MM.1S (cell line): Measurements from ENCODE around the gene ZNF513.
"Not testable (repeated sequence)": the region's sequence is repeated elsewhere in the genome, so short reads cannot be mapped to it uniquely, and the experiment has no call there.

ENCODE experiments used
- DNase-seq: peaks from one replicate; pipeline ENCODE4 v3.0.0-alpha.2; 2015
- H2AFZ ChIP-seq: fragments of 300-600 bp; sonication (generic); 2 replicates; pipeline ENCODE4 v1.6.0; 2016; ENCODE audit warnings: antibody characterized with exemption, low read length
- H3F3A ChIP-seq: fragments of 300-600 bp; sonication (generic); 2 replicates; pipeline ENCODE4 v1.6.1; 2016; ENCODE audit warnings: mild to moderate bottlenecking, antibody characterized with exemption, low read length, moderate library complexity, mixed read lengths; ENCODE audit not compliant: insufficient read depth
- H3K27ac ChIP-seq: fragments of 300-600 bp; sonication (generic); 2 replicates; pipeline ENCODE4 v1.5.1; 2016; ENCODE audit warnings: mild to moderate bottlenecking, low read length
- H3K27me3 ChIP-seq: fragments of 300-600 bp; sonication (generic); replicated peaks from 2 replicates; pipeline ENCODE4 v1.6.0; 2016; ENCODE audit warnings: low read length; ENCODE audit not compliant: insufficient read depth
- H3K36me3 ChIP-seq: fragments of 300-600 bp; sonication (generic); replicated peaks from 2 replicates; pipeline ENCODE4 v1.6.1; 2016; ENCODE audit warnings: mild to moderate bottlenecking, low read length, mixed read lengths; ENCODE audit not compliant: insufficient read depth
- H3K4me1 ChIP-seq: fragments of 300-600 bp; sonication (generic); 2 replicates; pipeline ENCODE4 v1.6.1; 2016; ENCODE audit warnings: low read length, mixed read lengths
- H3K4me2 ChIP-seq: fragments of 300-600 bp; sonication (generic); 2 replicates; pipeline ENCODE4 v1.6.0; 2016; ENCODE audit warnings: low read depth, low read length
- H3K4me3 ChIP-seq: fragments of 300-600 bp; sonication (generic); 2 replicates; pipeline ENCODE4 v1.5.1; 2016; ENCODE audit warnings: low read length, mixed read lengths
- H3K79me2 ChIP-seq: fragments of 300-600 bp; sonication (generic); 2 replicates; pipeline ENCODE4 v1.6.1; 2016; ENCODE audit warnings: mixed run types, low read length, mixed read lengths
- H3K9ac ChIP-seq: fragments of 300-600 bp; sonication (generic); 2 replicates; pipeline ENCODE4 v1.6.1; 2016; ENCODE audit warnings: low read length, mixed read lengths
- H3K9me2 ChIP-seq: fragments of 300-600 bp; sonication (generic); replicated peaks from 2 replicates; pipeline ENCODE4 v1.6.1; 2016; ENCODE audit warnings: mild to moderate bottlenecking, low read length, mixed read lengths; ENCODE audit not compliant: insufficient read depth
- H3K9me3 ChIP-seq: fragments of 300-600 bp; sonication (generic); replicated peaks from 2 replicates; pipeline ENCODE4 v1.6.1; 2016; ENCODE audit warnings: mild to moderate bottlenecking, low read length, mixed read lengths; ENCODE audit not compliant: insufficient read depth
- H4K20me1 ChIP-seq: fragments of 300-600 bp; sonication (generic); 2 replicates; pipeline ENCODE4 v1.6.1; 2016; ENCODE audit warnings: mild to moderate bottlenecking, low read length, moderate library complexity, mixed read lengths; ENCODE audit not compliant: insufficient read depth
- CTCF ChIP-seq: fragments of 300-600 bp; sonication (generic); IDR thresholded peaks from 2 replicates; pipeline ENCODE4 v1.5.1; 2016; ENCODE audit warnings: antibody characterized with exemption, low read length, mixed read lengths
- EZH2 ChIP-seq: fragments of 300-600 bp; sonication (generic); optimal IDR thresholded peaks from 2 replicates; pipeline ENCODE3; 2017; ENCODE audit warnings: low read depth, mild to moderate bottlenecking, antibody characterized with exemption, low read length, mixed read lengths
- EZH2phosphoT487 ChIP-seq: fragments of 300-600 bp; sonication (generic); IDR thresholded peaks from 2 replicates; pipeline ENCODE4 v1.6.1; 2018; ENCODE audit warnings: antibody characterized with exemption, low read length

Gene ZNF513

GRCh38 chr2:27427863-27428212, 47.3 kb upstream of the ZNF513 start:
- Histone ChIP-seq H4K20me1 (no peaks in the 10 kb centered on the region), H3K9me3 (no peaks in the 10 kb centered on the region), H3K4me3 (peak overlapping the region; percentile 88), H3K79me2 (peaks cover 38% of the 10 kb centered on the region), H3K9me2 (no peaks in the 10 kb centered on the region), H3K27me3 (no peaks in the 10 kb centered on the region), H3K4me1 (peaks cover 9% of the 10 kb centered on the region; the same call in 1 of the 2 replicates), H3K4me2 (peak overlapping the region; percentile 81), H2AFZ (peak overlapping the region; percentile 97), H3K9ac (peak overlapping the region; percentile 95), H3K36me3 (no peaks in the 10 kb centered on the region), H3K27ac (peak overlapping the region; percentile 85; the same call in 1 of the 2 replicates), H3F3A (peaks cover 19% of the 10 kb centered on the region)
- no peak for DNase-seq
- TF ChIP-seq CTCF (no peak), EZH2phosphoT487 (no peak), EZH2 (no peak)

DNA sequence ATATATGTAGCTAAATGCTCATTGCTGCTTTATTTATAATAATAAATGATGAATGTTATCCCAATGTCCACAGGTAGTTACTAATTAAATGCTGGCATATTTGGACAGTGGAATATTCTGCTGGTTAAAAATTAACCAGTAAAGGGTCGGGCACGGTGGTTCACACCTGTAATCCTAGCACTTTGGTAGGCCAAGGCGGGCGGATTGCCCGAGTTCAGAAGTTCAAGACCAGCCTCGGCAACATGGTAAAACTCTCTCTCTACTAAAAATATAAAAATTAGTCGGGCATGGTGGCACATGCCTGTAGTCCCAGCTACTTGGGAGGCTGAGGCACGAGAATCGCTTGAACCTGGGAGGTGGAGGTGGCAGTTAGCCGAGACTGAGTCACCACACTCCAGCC, 44.5 kb upstream of the ZNF513 start:
- not testable (repeated sequence) for H3K4me2 ChIP-seq, H4K20me1 ChIP-seq, H3K9me3 ChIP-seq, H3K27ac ChIP-seq, H2AFZ ChIP-seq, H3K36me3 ChIP-seq, H3K27me3 ChIP-seq, H3K9ac ChIP-seq, DNase-seq, H3K4me3 ChIP-seq, H3K9me2 ChIP-seq, H3K4me1 ChIP-seq
- Histone ChIP-seq H3F3A (peaks cover 16% of the 10 kb centered on the region), H3K79me2 (peaks cover 11% of the 10 kb centered on the region)

DNA sequence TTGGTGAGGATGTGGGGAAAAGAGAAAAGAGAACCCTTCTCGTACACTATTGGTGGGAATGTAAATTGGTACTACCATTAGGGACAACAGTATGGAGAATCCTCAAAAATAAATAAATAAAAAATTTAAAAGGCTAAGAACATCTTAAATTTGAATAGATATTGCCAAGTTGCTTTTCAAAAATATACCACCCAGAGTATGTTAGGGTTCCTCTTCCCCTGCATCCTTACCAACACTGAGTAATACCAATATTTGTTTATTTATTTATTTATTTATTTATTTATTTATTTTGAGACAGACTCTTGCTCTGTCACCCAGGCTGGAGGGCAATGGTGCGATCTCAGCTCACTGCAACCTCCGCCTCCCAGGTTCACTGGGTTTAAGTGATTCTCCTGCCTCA, 42.4 kb upstream of the ZNF513 start:
- H3K9ac ChIP-seq = no peak overlapping the region
- no peaks in the 10 kb centered on the region for H3K79me2 ChIP-seq
- no peak for TF ChIP-seq EZH2phosphoT487
- TF ChIP-seq EZH2 = no peak
- no peak for TF ChIP-seq CTCF
- H3F3A ChIP-seq = peaks cover 3% of the 10 kb centered on the region
- no peak overlapping the region for H3K27ac ChIP-seq
- H3K27me3 ChIP-seq = no peaks in the 10 kb centered on the region; the same call in 1 of the 2 replicates
- H3K4me1 ChIP-seq = peaks cover 6% of the 10 kb centered on the region; the same call in 1 of the 2 replicates
- H3K9me2 ChIP-seq = no peaks in the 10 kb centered on the region
- H2AFZ ChIP-seq = no peak overlapping the region
- no peaks in the 10 kb centered on the region for H3K36me3 ChIP-seq
- no peak overlapping the region for H3K4me3 ChIP-seq
- H3K9me3 ChIP-seq = no peaks in the 10 kb centered on the region
- H4K20me1 ChIP-seq = no peaks in the 10 kb centered on the region
- H3K4me2 ChIP-seq = no peak overlapping the region
- no peak for DNase-seq

GRCh38 chr2:27421660-27422250, 41.2 kb upstream of the ZNF513 start:
- TF ChIP-seq EZH2phosphoT487 (no peak), EZH2 (no peak), CTCF (no peak)
- Histone ChIP-seq H4K20me1 (no peaks in the 10 kb centered on the region), H3K79me2 (no peaks in the 10 kb centered on the region), H3K27me3 (no peaks in the 10 kb centered on the region; the same call in 1 of the 2 replicates), H3K9me2 (no peaks in the 10 kb centered on the region), H3F3A (no peaks in the 10 kb centered on the region), H3K27ac (no peak overlapping the region), H3K36me3 (no peaks in the 10 kb centered on the region), H3K4me1 (no peaks in the 10 kb centered on the region), H3K9me3 (no peaks in the 10 kb centered on the region), H2AFZ (no peak overlapping the region), H3K9ac (no peak overlapping the region), H3K4me2 (no peak overlapping the region), H3K4me3 (no peak overlapping the region)
- DNase-seq = no peak
